ENCODE data around the gene INTS11.
A peak's percentile ranks its signal among the peaks of the same experiment; 100 is the strongest.

The INTS11 gene

DNA sequence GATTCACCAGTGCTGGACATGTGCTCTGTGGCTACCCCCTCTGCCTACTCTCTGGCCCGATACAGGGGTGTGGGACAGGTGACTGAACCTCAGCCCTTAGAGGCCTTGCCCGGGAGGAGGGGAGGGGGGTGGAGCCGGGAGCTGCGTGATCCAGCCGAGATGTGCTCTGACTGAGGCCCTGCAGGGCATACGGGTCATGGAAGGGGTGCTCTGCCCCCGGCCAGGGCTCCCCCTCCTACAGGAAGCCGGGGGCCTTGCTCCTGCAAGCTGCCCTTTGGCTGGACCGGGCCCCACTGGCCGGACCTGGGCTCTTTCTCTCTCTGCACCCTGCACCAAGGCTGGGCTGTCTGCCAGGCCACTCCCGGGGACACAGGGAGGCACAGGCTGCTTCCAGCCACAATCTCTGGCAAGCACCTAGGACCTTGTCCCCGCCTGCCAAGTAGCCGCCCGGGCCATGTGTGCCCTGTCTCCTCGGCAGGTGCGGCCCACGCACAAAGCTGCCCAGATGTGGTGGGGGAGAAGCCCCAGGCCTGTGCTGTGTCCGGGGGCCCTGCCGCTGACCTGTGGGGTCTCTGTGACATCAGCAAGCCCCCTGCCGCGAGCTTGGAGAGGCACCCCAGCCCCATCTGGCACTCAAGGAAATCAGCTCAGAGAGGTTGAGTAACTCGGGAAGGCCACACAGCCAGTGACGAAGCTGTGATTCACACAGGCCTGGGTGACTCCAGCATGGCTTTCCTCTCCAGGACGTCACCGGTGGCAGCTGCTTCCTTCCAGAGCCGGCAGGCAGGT, 42.7 kb downstream of the INTS11 start:
- peak; percentile 70 for DNase-seq

DNA sequence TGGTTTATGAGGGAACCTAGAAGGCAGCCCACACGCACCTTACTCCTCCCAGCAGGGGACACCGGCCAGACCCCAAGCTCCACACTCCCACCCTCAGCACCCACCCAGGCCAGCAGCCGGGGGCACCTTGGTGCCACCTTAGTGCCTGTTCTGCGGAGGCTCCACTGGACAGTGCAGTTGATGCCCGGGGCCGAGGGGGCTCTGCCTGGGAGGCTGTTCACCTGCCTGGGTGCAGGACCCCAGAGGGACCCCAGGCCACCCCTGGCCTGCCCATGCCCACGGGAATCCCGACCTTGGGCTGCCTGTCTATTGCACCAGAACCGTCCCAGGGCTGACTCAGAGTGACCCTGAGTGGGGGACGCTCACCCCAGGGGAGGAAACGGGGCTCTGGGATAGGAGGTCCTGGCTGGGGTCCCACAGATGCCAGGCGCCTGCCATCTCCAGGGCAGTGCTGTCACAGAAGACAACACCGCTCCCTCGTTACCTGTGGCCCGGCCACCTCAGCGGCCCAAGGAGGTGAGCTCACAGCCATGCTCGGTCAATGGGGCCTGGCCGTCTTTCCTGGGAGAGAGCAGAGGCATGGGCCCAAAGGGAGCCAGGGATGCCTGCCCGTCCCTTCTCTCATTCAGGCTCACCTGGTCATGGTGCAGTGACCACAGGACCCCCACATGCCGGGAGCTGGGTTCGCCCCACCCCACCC, 43.5 kb downstream of the INTS11 start:
- no peak for DNase-seq

DNA sequence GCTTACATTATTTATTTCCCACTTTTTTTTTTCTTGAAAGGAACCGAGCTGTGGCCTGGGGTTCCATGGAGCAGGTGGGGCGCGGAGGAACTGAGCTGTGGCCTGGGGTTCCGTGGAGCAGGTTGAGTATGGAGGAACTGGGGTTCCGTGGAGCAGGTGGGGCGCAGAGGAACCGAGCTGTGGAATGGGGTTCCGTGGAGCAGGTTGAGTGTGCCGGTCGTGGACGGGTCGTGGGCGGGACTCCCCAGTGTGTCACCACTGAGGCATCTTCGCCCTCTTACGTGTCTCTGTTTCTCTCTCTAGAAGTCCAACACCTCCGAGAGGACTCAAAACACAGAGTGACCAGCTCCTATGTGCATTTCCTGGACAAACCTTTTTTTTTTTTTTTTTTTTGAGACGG, 45.4 kb downstream of the INTS11 start:
- no peak for DNase-seq

DNA sequence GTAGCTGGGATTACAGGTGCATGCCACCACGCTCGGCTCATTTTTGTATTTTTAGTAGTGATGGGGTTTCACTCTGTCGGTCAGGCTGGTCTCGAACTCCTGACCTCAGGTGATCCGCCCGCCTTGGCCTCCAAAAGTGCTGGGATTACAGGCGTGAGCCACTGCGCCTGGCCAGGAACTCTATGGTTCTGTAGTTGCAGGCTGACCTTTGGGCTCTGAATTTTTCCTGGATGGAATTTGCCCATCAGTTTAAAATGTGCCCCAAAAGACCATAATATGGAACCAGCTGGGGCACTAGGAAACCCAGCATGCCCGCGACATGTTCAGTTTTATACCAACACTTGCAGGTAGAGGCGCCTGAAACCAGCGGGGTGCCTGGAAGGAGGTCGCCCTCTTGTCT, 45.8 kb downstream of the INTS11 start:
- peak; percentile 48 for DNase-seq

DNA sequence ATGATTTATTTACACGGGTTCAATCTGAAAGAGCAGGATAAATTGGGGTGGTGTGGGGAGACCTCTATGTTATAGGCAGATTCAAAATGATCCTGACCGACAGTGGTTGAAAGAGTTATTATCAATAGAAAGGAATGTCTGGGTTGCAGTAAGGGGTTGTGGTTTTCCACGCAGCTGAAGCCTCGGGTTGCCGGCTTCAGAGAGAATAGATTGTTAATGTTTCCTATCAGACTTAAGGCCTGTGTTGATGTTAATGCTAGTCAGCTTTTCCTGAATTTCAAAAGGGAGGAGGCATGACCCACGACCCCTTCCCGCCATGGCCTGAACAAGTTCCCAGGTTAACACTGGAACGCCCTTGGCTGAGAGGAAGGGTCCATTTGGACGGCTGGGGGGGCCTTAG, 48.6 kb downstream of the INTS11 start:
- DNase-seq, result no peak

DNA sequence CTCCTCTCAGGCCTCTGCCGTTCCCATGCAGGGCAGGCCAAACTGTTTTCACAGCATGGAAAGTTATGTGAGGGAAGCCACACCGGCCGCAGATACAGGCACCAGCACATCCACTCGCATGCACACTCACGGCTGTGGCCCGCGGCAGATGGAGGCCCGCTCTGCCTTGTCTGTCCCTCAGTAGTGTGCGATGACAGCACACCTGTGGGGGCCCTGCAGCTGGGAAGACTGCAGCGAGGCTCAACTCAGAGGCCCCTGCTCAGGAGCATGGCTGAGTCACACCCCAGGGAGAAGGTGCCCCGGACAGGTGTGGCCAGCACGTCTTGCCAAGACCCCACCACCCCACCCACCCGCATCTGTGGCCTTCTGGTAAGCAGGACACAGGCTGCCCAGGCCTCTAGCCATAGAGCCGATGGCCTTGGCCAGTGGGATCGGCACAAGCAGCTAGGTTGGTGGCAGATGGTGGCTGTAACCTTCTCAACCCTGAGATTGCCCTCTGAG, 49.5 kb downstream of the INTS11 start:
- DNase-seq, result no peak

DNA sequence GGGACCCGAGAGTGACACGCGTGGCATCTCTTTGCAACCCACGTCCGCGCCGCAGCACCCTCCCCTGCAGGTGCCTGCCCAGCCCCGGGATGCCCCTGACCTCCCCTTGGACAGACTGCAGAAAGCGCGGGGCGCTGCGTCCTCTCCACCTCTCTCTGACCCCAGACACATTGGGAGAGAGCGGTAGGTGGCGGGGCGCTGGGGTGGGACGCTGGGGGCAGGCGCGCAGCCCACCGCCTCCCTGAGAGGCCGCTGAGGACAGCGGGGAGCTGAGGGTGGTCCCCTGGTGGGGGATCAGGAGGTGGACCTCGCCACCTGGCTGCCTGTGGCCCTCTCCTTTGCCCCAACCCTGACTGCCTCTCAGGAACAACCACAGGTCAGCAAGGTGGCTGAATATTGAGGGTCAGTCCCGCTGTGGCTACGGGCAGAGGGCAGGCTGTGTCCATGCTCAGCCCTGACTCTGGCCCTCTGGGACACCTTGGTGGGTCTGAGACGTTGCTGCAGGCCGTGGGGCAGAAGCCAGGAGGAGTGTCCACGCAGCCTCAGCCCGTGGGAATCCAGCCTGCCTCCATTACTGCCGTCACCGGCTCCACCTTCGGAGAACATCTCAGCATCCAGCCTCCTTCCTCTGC, 50.0 kb downstream of the INTS11 start:
- DNase-seq, result no peak

DNA sequence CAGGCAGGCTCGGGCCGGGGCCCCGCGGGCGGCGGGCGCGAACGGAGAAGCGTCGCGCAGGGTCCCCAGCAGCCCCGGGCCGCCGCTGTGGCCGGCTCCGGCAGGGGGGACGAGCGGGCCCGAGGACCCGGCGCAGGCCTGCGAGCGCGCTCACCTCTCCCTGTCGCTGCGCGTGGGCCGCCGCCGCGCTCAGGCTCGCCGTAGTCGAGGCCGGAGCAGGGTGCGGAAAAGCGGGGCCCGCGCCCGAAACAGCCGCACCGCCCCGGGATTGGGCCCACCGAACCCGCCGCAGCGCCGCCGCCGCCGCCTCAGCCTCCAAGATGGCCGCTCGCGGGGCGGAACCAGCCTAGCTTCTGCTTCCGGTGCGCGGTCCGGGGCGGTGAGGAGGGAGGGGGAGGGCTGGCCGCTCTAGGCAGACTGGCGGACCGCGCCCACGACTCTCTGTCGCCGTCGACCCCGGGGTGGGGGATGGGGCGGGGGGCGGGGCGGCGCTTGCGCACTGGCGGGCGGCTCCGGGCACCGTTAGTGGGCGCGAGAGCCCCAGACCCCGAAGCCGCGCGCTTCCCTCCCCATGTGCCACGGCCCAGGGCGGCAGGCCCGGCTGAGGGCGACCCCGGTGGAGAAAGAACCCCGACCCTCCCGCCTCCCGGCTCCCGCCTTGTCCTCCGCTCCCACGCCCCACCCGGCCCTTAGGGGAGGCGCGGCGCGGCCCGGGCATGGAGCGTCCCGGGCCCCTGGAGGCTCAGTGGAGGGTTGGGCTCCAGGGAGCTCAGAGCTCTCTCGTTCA, 50.8 kb downstream of the INTS11 start, which contains the start of gene UBE2J2:
Gene UBE2J2, minus strand, starts transcription at position 343 of the 787 bp plus-strand sequence. CDS start 5,862 bp downstream, outside the sequence.
- peak; percentile 96 for DNase-seq

DNA sequence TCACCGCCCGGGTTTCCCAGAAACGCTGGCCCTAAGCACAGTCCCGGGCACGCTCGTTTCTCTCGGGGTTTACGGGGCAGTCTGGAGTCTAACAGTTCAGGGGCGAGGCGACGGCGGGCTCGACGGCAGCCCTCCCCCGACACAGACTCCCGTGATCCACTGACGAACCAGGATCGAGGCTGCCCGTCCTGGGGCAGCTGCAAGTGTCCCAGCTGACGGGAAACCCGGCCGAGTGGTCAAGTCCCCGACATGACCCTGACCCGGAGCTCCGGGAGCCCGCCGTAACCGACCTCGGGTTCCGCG, 51.3 kb downstream of the INTS11 start:
- DNase-seq, result no peak

DNA sequence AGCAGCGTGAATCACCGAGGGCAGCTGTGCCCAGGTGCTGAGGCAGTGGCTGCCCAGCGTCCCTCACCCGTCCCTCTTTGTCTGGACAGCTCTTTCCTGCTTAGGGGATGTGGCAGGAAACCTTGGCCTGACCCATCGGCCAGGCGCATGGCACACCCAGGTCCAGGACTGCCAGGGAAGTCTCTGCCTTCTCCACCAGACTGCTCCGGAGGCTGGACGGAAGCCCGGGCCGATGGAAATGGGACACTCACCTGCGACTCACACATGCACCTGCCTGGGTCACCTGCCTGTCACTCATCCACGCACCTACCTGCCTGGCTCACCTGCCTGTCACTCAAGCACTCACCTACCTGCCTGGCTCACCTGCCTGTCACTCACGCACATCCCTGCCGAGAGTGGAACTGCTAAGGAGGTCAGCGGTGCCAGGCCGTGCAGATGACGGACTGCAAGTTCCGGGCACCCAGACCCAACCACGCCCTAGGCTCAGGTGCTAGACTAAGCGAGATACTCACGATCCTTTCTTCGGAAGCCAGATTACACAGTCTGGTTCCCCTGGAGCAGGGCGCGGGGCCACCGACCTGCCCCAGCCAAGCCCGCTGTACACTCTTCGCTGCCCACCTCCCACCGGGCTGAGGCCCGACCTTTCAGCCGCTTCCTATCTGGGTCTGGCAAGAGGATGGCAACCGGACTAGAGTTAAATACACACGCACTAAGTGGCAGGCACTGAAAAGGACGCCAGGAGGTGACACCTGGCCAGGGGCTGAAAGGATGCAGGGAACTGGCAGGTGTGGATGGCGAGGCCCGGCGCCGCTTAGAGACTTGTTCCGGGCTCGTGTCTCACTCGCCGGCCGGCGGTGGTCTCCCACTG, 51.9 kb downstream of the INTS11 start:
- peak; percentile 60 for DNase-seq

DNA sequence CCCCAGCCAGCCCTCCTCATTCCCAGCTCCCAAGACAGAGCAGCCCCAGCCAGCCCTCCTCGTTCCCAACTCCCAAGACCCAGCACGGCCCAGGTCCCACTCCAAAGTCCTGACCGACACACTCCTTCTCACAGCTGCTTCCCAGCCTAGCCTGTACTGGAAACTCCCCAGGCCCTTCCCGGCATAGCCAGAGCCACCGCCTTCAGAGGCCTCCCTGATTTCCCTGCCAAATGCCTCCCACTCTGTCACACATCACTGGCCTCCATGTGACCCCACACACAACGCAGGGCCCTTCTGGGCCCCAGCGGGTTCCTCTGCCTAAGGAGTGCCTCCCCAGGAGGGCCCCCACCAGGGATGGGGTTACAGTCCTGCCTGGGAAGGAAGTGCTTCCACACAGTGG, 53.6 kb downstream of the INTS11 start:
- no peak for DNase-seq

DNA sequence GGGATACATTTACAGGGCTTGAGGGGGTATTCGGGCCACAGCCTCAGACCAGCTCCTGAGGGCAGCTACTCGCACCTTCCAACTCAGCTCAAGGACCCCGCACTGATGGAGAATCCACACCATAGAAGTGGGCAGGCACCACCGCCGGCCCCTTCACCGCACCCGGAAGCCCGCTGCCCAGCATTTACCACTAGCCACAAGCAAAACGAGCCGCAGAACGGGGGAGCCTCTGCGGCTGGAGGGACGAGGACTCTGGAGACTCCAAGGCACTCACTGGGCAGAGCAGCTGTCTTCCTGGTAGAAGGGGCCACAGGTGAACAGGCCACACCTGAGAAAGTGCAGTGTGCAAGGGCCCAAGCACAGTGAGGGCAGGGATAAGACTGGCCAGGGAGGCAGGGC, 56.2 kb downstream of the INTS11 start:
- DNase-seq, result no peak

DNA sequence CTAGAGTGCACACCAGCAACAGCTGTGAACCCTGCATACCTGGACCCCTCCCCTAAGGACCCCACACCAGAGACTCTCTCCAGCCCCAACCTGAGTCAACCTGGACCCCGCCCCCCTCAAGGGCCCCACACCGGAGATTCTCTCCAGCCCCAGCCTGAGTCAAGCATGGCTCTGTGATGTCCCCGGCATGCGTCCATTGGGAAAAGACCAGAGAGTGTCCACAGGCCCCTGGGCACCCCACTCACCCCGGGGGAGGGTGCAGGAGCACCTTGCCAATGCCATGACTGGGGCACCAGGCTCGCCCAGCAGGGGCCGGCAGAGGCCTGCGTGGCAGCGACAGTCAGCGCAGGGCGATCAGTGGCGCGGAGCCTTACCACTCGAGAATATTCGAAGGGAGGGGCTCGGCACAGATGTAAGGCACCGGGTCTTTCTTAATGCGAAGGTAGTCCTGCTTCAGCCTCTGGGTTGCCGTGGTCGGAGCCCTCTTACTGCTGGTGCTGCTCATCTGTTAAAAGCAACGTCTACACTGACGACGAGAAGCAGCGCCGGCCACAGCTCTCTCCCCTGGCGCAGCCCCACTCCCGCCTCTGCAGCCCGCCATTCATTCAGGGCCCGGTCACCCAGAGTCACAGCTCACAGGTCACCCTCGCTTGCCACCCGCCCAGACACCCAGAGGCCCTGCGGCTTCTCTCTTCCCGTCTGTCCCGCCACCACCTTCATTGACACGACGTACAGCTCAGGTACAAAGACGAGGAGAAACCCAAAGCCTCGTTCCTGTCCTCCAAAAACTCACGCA, 56.8 kb downstream of the INTS11 start:
- no peak for DNase-seq

DNA sequence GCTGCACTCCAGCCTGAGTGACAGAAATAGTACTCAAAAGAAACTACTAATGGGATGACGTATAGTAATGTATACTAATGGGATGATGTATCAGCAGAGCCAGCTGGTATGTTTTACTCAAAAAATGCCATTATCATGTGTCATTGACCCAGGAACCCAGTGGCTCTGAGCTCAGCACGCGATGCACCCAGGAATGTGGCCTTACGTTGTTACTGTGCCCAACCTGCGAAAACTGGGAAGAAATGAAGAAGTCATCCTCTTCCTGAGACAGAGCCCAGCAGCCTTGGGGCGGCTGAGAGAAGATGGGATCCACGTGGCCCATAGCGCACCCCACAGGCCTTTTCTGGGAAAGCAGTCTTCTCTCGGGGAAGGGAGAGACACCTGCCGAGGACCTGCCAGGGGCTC, 59.6 kb downstream of the INTS11 start:
- no peak for DNase-seq

DNA sequence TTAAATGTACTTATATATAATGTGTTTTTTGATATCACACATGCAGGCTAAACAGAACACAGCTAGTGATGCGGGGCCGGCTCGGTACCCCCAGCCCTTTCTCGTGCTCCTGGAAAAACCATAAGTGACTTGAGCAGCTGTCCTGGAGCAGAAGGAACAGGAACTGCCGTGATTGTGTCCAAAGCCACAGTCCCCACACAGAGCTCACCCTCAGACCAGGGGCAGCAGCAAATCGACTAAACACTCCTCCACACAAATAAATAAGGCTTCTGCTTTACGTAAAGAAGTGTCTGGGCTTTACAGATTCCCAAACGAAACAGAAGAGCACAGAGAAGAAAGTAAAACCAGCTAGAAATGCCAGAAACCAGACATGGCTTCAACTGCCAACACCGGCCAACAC, 60.4 kb downstream of the INTS11 start:
- DNase-seq, result no peak

DNA sequence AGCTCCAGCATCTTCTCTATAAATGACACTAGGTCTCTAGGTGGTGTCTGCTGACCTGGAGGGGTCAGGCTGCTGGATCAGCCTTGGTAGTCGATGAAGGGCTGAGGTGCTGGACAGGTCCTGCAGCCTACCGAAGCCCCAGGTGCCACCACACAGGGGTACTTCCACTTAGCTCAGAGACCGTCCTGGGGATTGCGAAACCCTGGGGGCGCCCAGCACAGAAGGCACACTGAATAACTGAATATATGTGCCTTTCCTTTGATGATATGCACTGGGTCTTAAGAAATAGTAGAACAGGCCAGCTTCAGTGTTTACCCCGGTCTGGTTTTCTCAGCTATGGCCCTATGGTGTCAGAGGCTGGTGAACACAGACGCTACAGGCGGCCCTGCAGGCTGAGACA, 61.7 kb downstream of the INTS11 start:
- no peak for DNase-seq

DNA sequence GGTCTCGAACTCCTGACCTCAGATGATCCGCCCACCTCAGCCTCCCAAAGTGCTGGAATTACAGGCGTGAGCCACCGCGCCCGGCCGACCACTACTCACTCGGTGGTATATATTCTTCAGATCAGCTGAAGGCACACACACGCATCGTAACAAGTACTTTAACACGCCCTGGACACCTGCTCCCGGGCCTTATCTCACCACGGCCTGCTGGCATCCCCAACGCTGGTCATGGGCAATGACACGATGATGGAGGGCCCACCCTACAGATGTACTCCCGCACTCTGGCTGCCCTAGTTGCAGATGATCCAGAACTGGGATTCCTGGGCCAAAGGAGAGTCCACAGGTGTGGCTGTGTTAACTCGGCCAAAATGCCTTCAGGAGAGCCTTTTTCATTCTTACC, 62.4 kb downstream of the INTS11 start:
- DNase-seq, result no peak

All from RPMI8226 (cell line).